K562 (cell line): ENCODE data around the gene RPL10A. TPM values are rescaled to one million over a fixed set of nuclear protein-coding genes. Genes with fewer than 3 reads are reported as not detected.

Source experiments
- ATF7 ChIP-seq: fragments of 450-650 bp; IDR thresholded peaks from 2 replicates; pipeline ENCODE4 v1.7.1; 2014; ENCODE audit warnings: mild to moderate bottlenecking, moderate library complexity
- CAMTA2 ChIP-seq: fragments of 250-450 bp; sonication (Bioruptor Pico); conservative IDR thresholded peaks from 2 replicates; pipeline ENCODE4 v1.5.1; 2022
- CTBP1 ChIP-seq: fragments of 450-650 bp; IDR thresholded peaks from 2 replicates; pipeline ENCODE4 v1.6.1; 2016; ENCODE audit warnings: borderline replicate concordance
- E2F8 ChIP-seq: fragments of 450-650 bp; IDR thresholded peaks from 2 replicates; pipeline ENCODE4 v1.7.1; 2018; ENCODE audit warnings: mild to moderate bottlenecking, low read depth; ENCODE audit not compliant: partially characterized antibody
- FOXP4 ChIP-seq: sonication (generic); formaldehyde crosslinking; IDR thresholded peaks from 2 replicates; pipeline ENCODE4 v1.8.0; 2022; ENCODE audit warnings: mild to moderate bottlenecking, missing genetic modification reagents, borderline replicate concordance
- OTX1 ChIP-seq: fragments of 450-650 bp; formaldehyde crosslinking; IDR thresholded peaks from 2 replicates; pipeline ENCODE4 v1.4.0; 2022; ENCODE audit warnings: mild to moderate bottlenecking
- PML ChIP-seq: IDR thresholded peaks from 2 replicates; pipeline ENCODE4 v1.6.1; 2012; ENCODE audit warnings: low read length, inconsistent platforms
- RBFOX2 ChIP-seq: fragments of 200-400 bp; formaldehyde crosslinking; IDR thresholded peaks from 2 replicates; pipeline ENCODE4 v1.6.1; 2017; ENCODE audit warnings: low read depth, mild to moderate bottlenecking, low read length, moderate library complexity
- SIN3A ChIP-seq, 2 experiments: fragments of 150-350 bp in 1 of 2; IDR thresholded peaks; 2 replicates each; pipeline ENCODE4 v1.6.1; 2011 to 2016; ENCODE audit warnings: borderline replicate concordance in 2 of 2, low read depth in 2 of 2, low read length in 2 of 2, mild to moderate bottlenecking in 2 of 2, moderate library complexity in 2 of 2; ENCODE audit not compliant: control insufficient read depth in 1 of 2
- SOX6 ChIP-seq: fragments of 450-650 bp; IDR thresholded peaks from 2 replicates; pipeline ENCODE4 v1.6.1; 2014; ENCODE audit warnings: mild to moderate bottlenecking
- SP1 ChIP-seq: sonication (generic); formaldehyde crosslinking; IDR thresholded peaks from 2 replicates; pipeline ENCODE4 v1.8.1; 2022; ENCODE audit warnings: mild to moderate bottlenecking, missing genetic modification reagents
- TCF3 ChIP-seq: sonication (generic); formaldehyde crosslinking; IDR thresholded peaks from 2 replicates; pipeline ENCODE4 v1.4.0; 2020; ENCODE audit warnings: mild to moderate bottlenecking, missing genetic modification reagents
- TFAP4 ChIP-seq: sonication (generic); formaldehyde crosslinking; IDR thresholded peaks from 2 replicates; pipeline ENCODE4 v1.8.0; 2022; ENCODE audit warnings: missing genetic modification reagents, mild to moderate bottlenecking, moderate library complexity, borderline replicate concordance
- TFE3 ChIP-seq: fragments of 450-650 bp; formaldehyde crosslinking; IDR thresholded peaks from 2 replicates; pipeline ENCODE4 v1.4.0; 2020; ENCODE audit warnings: mild to moderate bottlenecking, mixed read lengths
- ZBTB12 ChIP-seq: fragments of 250-450 bp; sonication (Bioruptor Pico); IDR thresholded peaks from 2 replicates; pipeline ENCODE4 v1.4.0; 2020
- ZFP36 ChIP-seq: fragments of 150-350 bp; IDR thresholded peaks from 2 replicates; pipeline ENCODE4 v1.6.1; 2018; ENCODE audit warnings: low read length, low read depth; ENCODE audit not compliant: partially characterized antibody
- ZKSCAN3 ChIP-seq: fragments of 250-450 bp; sonication (Bioruptor Pico); IDR thresholded peaks from 2 replicates; pipeline ENCODE4 v1.4.0; 2020
- ZNF311 ChIP-seq: fragments of 250-450 bp; sonication (Bioruptor Pico); IDR thresholded peaks from 2 replicates; pipeline ENCODE4 v1.4.0; 2020; ENCODE audit warnings: mild to moderate bottlenecking, moderate library complexity
- ZNF347 ChIP-seq: fragments of 450-650 bp; formaldehyde crosslinking; IDR thresholded peaks from 2 replicates; pipeline ENCODE4 v1.4.0; 2020; ENCODE audit warnings: low read depth, mild to moderate bottlenecking, moderate library complexity
- ZNF77 ChIP-seq: fragments of 250-450 bp; sonication (Bioruptor Pico); IDR thresholded peaks from 2 replicates; pipeline ENCODE4 v1.5.0; 2020
- polyA plus RNA-seq, 8 experiments: library from polyadenylated mRNA; depleted of rRNA in 4 of 8; stranded (reverse) in 5 of 8; unstranded in 3 of 8; fragments of >200 nt; fragmentation: Nextera tagmentation in 2 of 8; fragmentation: Illumina TruSeq in 1 of 8; extraction: Ambion mirVana in 2 of 8; extraction: Trizol in 1 of 8; gene quantifications; 2 replicates each; pipeline versions ENCODE4 v1.2.1 to v1.2.3, GENCODE V29; 2011 to 2014; ENCODE audit warnings: inconsistent platforms in 1 of 8, missing spikeins in 1 of 8
- total RNA-seq, 7 experiments: library from RNA; depleted of rRNA in 6 of 7; stranded (reverse); fragments of >200 nt in 6 of 7; fragmentation: Illumina TruSeq in 2 of 7; extraction: Trizol in 2 of 7; gene quantifications; 2 replicates each; pipeline versions ENCODE4 v1.2.1 to v1.2.3, GENCODE V29; 2011 to 2021; ENCODE audit warnings: low replicate concordance in 1 of 7

RPL10A gene
- total and polyA plus RNA-seq, 9 of the 15 experiments (the other 6 are each of a cell fraction or from before 2014, with no cell fraction given): 1,589 to 3,237 (median 2,116) TPM

GRCh38 chr6:35489995-35490791 is 22.0 kb downstream of the RPL10A start (continued):
- TF ChIP-seq ZNF347 (CRISPR knock-in tag) (no peak), OTX1 (CRISPR knock-in tag) (no peak), SIN3A (IDR thresholded peaks at IDR 0.05; ENCODE audit: borderline replicate concordance in 2 of 2, control insufficient read depth in 1 of 2, low read depth in 2 of 2, low read length in 2 of 2) (no peak), TCF3 (CRISPR knock-in tag) (no peak), ZBTB12 (CRISPR knock-in tag) (0 out of 2 replicates have a peak, but pooled peaks have one; percentile 37), SP1 (no peak), CAMTA2 (CRISPR knock-in tag) (no peak), FOXP4 (CRISPR knock-in tag) (no peak), TFAP4 (CRISPR knock-in tag) (peak; percentile 91), ZNF311 (CRISPR knock-in tag) (no peak), SOX6 (no peak), PML (no peak), ATF7 (peak; percentile 88), ZKSCAN3 (CRISPR knock-in tag) (no peak), TFE3 (no peak), E2F8 (no peak), ZFP36 (peak; percentile 59), ZNF77 (CRISPR knock-in tag) (no peak), RBFOX2 (peak; percentile 41; the same call in 1 of the 2 replicates), CTBP1 (no peak)
